Measurements from ENCODE around the gene KCNN4. TPM values are rescaled to one million over a fixed set of nuclear protein-coding genes. Genes with fewer than 3 reads are reported as not detected.
A peak's percentile ranks its signal among the peaks of the same experiment; 100 is the strongest.

KCNN4 gene
- total RNA-seq, 1 experiment from 2014 or later, result 45.9 TPM

- Mint-ChIP-seq H3K27ac (ENCODE audit: low read depth, unreplicated experiment) (no peak overlapping the region), H3K9me3 (ENCODE audit: unreplicated experiment) (no peaks in the 10 kb centered on the region), H3K4me1 (ENCODE audit: insufficient read depth, unreplicated experiment) (peaks cover 16% of the 10 kb centered on the region), H3K4me3 (ENCODE audit: unreplicated experiment) (no peak overlapping the region), H3K27me3 (ENCODE audit: insufficient read depth, unreplicated experiment) (no peaks in the 10 kb centered on the region), H3K36me3 (ENCODE audit: insufficient read depth, unreplicated experiment) (no peaks in the 10 kb centered on the region)
- TF ChIP-seq CTCF (IDR thresholded peaks at IDR 0.05; ENCODE audit: unreplicated experiment), result no peak
- ChIA-PET CTCF (no interaction called here), POLR2A (no interaction called here)
- BruUV-seq (replicated peaks), result no TSS peak
- intact Hi-C loops (cut with micrococcal nuclease), result no loop called here
- DNase-seq (ENCODE audit: unreplicated experiment), result no peak
Measured at GRCh38 chr19:43790587-43790986, 9.8 kb upstream of the KCNN4 start.

GRCh38 chr19:43789029-43789428 lies 8.3 kb upstream of the KCNN4 start:
- peaks cover 3% of the 10 kb centered on the region for H3K36me3 Mint-ChIP-seq (ENCODE audit: insufficient read depth, unreplicated experiment)
- BruUV-seq (replicated peaks), result no TSS peak
- DNase-seq (ENCODE audit: unreplicated experiment), result peak; percentile 63
- H3K4me3 Mint-ChIP-seq (ENCODE audit: unreplicated experiment), result no peak overlapping the region
- no peaks in the 10 kb centered on the region for H3K9me3 Mint-ChIP-seq (ENCODE audit: unreplicated experiment)
- H3K4me1 Mint-ChIP-seq (ENCODE audit: insufficient read depth, unreplicated experiment), result peaks cover 32% of the 10 kb centered on the region
- CTCF ChIA-PET, result interaction anchor here (2.8 kb wide), 1 partner anchor 20 kb away, joined by 9 read pairs; no protein-coding TSS in a partner anchor
- POLR2A ChIA-PET, result no interaction called here
- H3K27me3 Mint-ChIP-seq (ENCODE audit: insufficient read depth, unreplicated experiment), result no peaks in the 10 kb centered on the region
- H3K27ac Mint-ChIP-seq (ENCODE audit: low read depth, unreplicated experiment), result no peak overlapping the region
- no peak for TF ChIP-seq CTCF (IDR thresholded peaks at IDR 0.05; ENCODE audit: unreplicated experiment)
- intact Hi-C loops (cut with micrococcal nuclease), result no loop called here

GRCh38 chr19:43786665-43787064 lies 5.9 kb upstream of the KCNN4 start:
- no peak for TF ChIP-seq CTCF (IDR thresholded peaks at IDR 0.05; ENCODE audit: unreplicated experiment)
- DNase-seq (ENCODE audit: unreplicated experiment), result no peak
- intact Hi-C loops (cut with micrococcal nuclease), result no loop called here
- CTCF ChIA-PET, result interaction anchor here (0.5 to 1.7 kb wide), 7 partner anchors 9 to 98 kb away, joined by 3 to 8 read pairs (median 3); no protein-coding TSS in a partner anchor
- H3K36me3 Mint-ChIP-seq (ENCODE audit: insufficient read depth, unreplicated experiment), result peaks cover 4% of the 10 kb centered on the region
- H3K4me3 Mint-ChIP-seq (ENCODE audit: unreplicated experiment), result no peak overlapping the region
- peaks cover 53% of the 10 kb centered on the region for H3K4me1 Mint-ChIP-seq (ENCODE audit: insufficient read depth, unreplicated experiment)
- peak overlapping the region; percentile 49 for H3K27ac Mint-ChIP-seq (ENCODE audit: low read depth, unreplicated experiment)
- no peaks in the 10 kb centered on the region for H3K27me3 Mint-ChIP-seq (ENCODE audit: insufficient read depth, unreplicated experiment)
- no peaks in the 10 kb centered on the region for H3K9me3 Mint-ChIP-seq (ENCODE audit: unreplicated experiment)
- POLR2A ChIA-PET, result interaction anchor here (0.7 to 1.3 kb wide), 5 partner anchors 13 to 254 kb away, joined by 3 to 5 read pairs (median 3); partner anchors contain the start of gene ZNF575
- BruUV-seq (replicated peaks), result no TSS peak

- CTCF ChIA-PET, result interaction anchor here (0.6 to 1.5 kb wide), 13 partner anchors 11 to 1630 kb away, joined by 3 to 19 read pairs (median 4); no protein-coding TSS in a partner anchor
- H3K27ac Mint-ChIP-seq (ENCODE audit: low read depth, unreplicated experiment), result peak overlapping the region; percentile 90
- H3K4me1 Mint-ChIP-seq (ENCODE audit: insufficient read depth, unreplicated experiment), result peaks cover 63% of the 10 kb centered on the region
- H3K4me3 Mint-ChIP-seq (ENCODE audit: unreplicated experiment), result peak overlapping the region; percentile 86
- BruUV-seq (replicated peaks), result no TSS peak
- intact Hi-C loops (cut with micrococcal nuclease), result loop anchor here (1.0 to 5.0 kb wide), 4 partner anchors 26 to 188 kb away; partner anchors contain the start of genes IRGQ and ZNF576
- peaks cover 4% of the 10 kb centered on the region for H3K36me3 Mint-ChIP-seq (ENCODE audit: insufficient read depth, unreplicated experiment)
- no peaks in the 10 kb centered on the region for H3K27me3 Mint-ChIP-seq (ENCODE audit: insufficient read depth, unreplicated experiment)
- DNase-seq (ENCODE audit: unreplicated experiment), result peak; percentile 89
- no peaks in the 10 kb centered on the region for H3K9me3 Mint-ChIP-seq (ENCODE audit: unreplicated experiment)
- peak; percentile 92 for TF ChIP-seq CTCF (IDR thresholded peaks at IDR 0.05; ENCODE audit: unreplicated experiment)
- POLR2A ChIA-PET, result interaction anchor here (0.7 to 11.0 kb wide), 13 partner anchors 14 to 261 kb away, joined by 3 to 409 read pairs (median 4); partner anchors contain the start of genes IRGQ, PLAUR, SMG9 and ZNF283
Measured at GRCh38 chr19:43784981-43785808, 4.4 kb upstream of the KCNN4 start.
